HepG2 (cell line): Measurements from ENCODE around the gene NUP54. TPM values are rescaled to one million over a fixed set of nuclear protein-coding genes. Genes with fewer than 3 reads are reported as not detected.

Experiments
- ASH2L ChIP-seq: fragments of 300-600, 200-600 bp; sonication (generic); IDR thresholded peaks from 2 replicates; pipeline ENCODE4 v1.7.0; 2017; ENCODE audit warnings: low read depth, mild to moderate bottlenecking, moderate library complexity, mixed read lengths, low read length; ENCODE audit not compliant: insufficient read length
- ATF7-NPFF ChIP-seq: sonication (generic); formaldehyde crosslinking; IDR thresholded peaks from 2 replicates; pipeline ENCODE4 v1.8.1; 2023; ENCODE audit warnings: mild to moderate bottlenecking, low read depth, missing genetic modification reagents, moderate library complexity
- BCL6 ChIP-seq: IDR thresholded peaks from 2 replicates; pipeline ENCODE4 v1.6.1; 2016; ENCODE audit warnings: missing genetic modification reagents, missing compliant biosample characterization
- BHLHE40 ChIP-seq: IDR thresholded peaks from 2 replicates; pipeline ENCODE4 v1.6.1; 2011; ENCODE audit warnings: low read length, improper control_type of control experiment
- DNMT1 ChIP-seq: sonication (generic); formaldehyde crosslinking; IDR thresholded peaks from 2 replicates; pipeline ENCODE4 v1.5.1; 2020; ENCODE audit warnings: mild to moderate bottlenecking, missing genetic modification reagents
- FOXP1 ChIP-seq, 2 experiments: fragments of 450-650 bp in 1 of 2; IDR thresholded peaks; 2 replicates each; pipeline ENCODE4 v1.6.1; 2017 to 2018; ENCODE audit warnings: antibody characterized with exemption in 1 of 2
- KDM4B ChIP-seq: sonication (generic); formaldehyde crosslinking; IDR thresholded peaks from 2 replicates; pipeline ENCODE4 v1.4.0; 2020; ENCODE audit warnings: missing genetic modification reagents
- KDM6A ChIP-seq: IDR thresholded peaks from 2 replicates; pipeline ENCODE4 v1.6.1; 2016; ENCODE audit warnings: low read depth
- MAF1 ChIP-seq: sonication (generic); formaldehyde crosslinking; IDR thresholded peaks from 2 replicates; pipeline ENCODE4 v1.5.0; 2020; ENCODE audit warnings: missing genetic modification reagents, borderline replicate concordance
- MEIS1 ChIP-seq: sonication (generic); formaldehyde crosslinking; IDR thresholded peaks from 2 replicates; pipeline ENCODE4 v1.9.0; 2021; ENCODE audit warnings: mild to moderate bottlenecking, missing genetic modification reagents, moderate library complexity, borderline replicate concordance
- MYNN ChIP-seq: sonication (generic); formaldehyde crosslinking; IDR thresholded peaks from 2 replicates; pipeline ENCODE4 v1.4.0; 2020; ENCODE audit warnings: mild to moderate bottlenecking, low read depth, missing genetic modification reagents
- SAP130 ChIP-seq: IDR thresholded peaks from 2 replicates; pipeline ENCODE4 v1.6.1; 2016; ENCODE audit warnings: low read depth
- SIX1 ChIP-seq: sonication (generic); formaldehyde crosslinking; IDR thresholded peaks from 2 replicates; pipeline ENCODE4 v1.4.0; 2020; ENCODE audit warnings: missing genetic modification reagents, borderline replicate concordance
- SKIL ChIP-seq: sonication (generic); formaldehyde crosslinking; IDR thresholded peaks from 2 replicates; pipeline ENCODE4 v1.8.0; 2022; ENCODE audit warnings: missing genetic modification reagents, mild to moderate bottlenecking, moderate library complexity, borderline replicate concordance
- SOX13 ChIP-seq, 3 experiments: fragments of 450-650 bp in 1 of 3; sonication (generic) in 1 of 3; formaldehyde crosslinking in 1 of 3; IDR thresholded peaks in 2 of 3; conservative IDR thresholded peaks in 1 of 3; 2 replicates each; pipeline versions ENCODE4 v1.5.0 to v1.6.1; 2016 to 2020; ENCODE audit warnings: antibody characterized with exemption in 1 of 3, mild to moderate bottlenecking in 1 of 3, missing compliant biosample characterization in 1 of 3, missing genetic modification reagents in 1 of 3, moderate library complexity in 1 of 3
- SOX5 ChIP-seq: IDR thresholded peaks from 2 replicates; pipeline ENCODE4 v1.6.1; 2016; ENCODE audit warnings: borderline replicate concordance
- ZBTB8A ChIP-seq: sonication (generic); formaldehyde crosslinking; IDR thresholded peaks from 2 replicates; pipeline ENCODE4 v1.4.0; 2020; ENCODE audit warnings: mild to moderate bottlenecking, low read depth, missing genetic modification reagents, borderline replicate concordance
- ZFAT ChIP-seq: sonication (generic); formaldehyde crosslinking; conservative IDR thresholded peaks from 2 replicates; pipeline ENCODE4 v1.8.1; 2023; ENCODE audit warnings: missing genetic modification reagents, inconsistent platforms
- ZFP36 ChIP-seq: fragments of 150-350 bp; IDR thresholded peaks from 2 replicates; pipeline ENCODE4 v1.6.1; 2018; ENCODE audit warnings: borderline replicate concordance, low read length, low read depth; ENCODE audit not compliant: partially characterized antibody
- ZNF12 ChIP-seq: sonication (generic); formaldehyde crosslinking; IDR thresholded peaks from 2 replicates; pipeline ENCODE4 v1.5.0; 2020; ENCODE audit warnings: missing genetic modification reagents
- ZNF367 ChIP-seq: sonication (generic); formaldehyde crosslinking; IDR thresholded peaks from 2 replicates; pipeline ENCODE4 v1.4.0; 2020; ENCODE audit warnings: missing genetic modification reagents, borderline replicate concordance
- ZNF552 ChIP-seq: sonication (generic); formaldehyde crosslinking; IDR thresholded peaks from 2 replicates; pipeline ENCODE4 v1.9.0; 2022; ENCODE audit warnings: missing genetic modification reagents, mild to moderate bottlenecking, borderline replicate concordance
- ZNF589 ChIP-seq: sonication (generic); formaldehyde crosslinking; conservative IDR thresholded peaks from 2 replicates; pipeline ENCODE4 v1.8.0; 2022; ENCODE audit warnings: mild to moderate bottlenecking, moderate library complexity, missing genetic modification reagents
- polyA plus RNA-seq, 8 experiments: library from polyadenylated mRNA; depleted of rRNA in 3 of 8; stranded (reverse) in 7 of 8; unstranded in 1 of 8; fragments of >200 nt; fragmentation: Illumina TruSeq in 4 of 8; extraction: Trizol in 4 of 8; gene quantifications; 2 replicates each; pipeline versions ENCODE4 v1.2.1 to v1.2.3, GENCODE V29; 2011 to 2016; ENCODE audit warnings: low read depth in 4 of 8, missing spikeins in 1 of 8, mixed read lengths in 1 of 8; ENCODE audit not compliant: insufficient read depth in 1 of 8
- total RNA-seq, 5 experiments: library from RNA; depleted of rRNA; stranded (reverse); fragments of >200 nt; fragmentation: Illumina TruSeq; extraction: Trizol; gene quantifications; 2 replicates each; pipeline ENCODE4 v1.2.3, GENCODE V29; 2016; ENCODE audit warnings: low read depth in 1 of 5
- TF ChIP-seq, protein P1 (sequence below): sonication (generic); formaldehyde crosslinking; IDR thresholded peaks from 2 replicates; pipeline ENCODE4 v1.5.1; 2020; ENCODE audit warnings: missing genetic modification reagents, mild to moderate bottlenecking, borderline replicate concordance
- TF ChIP-seq, protein P2 (sequence below): sonication (generic); formaldehyde crosslinking; IDR thresholded peaks from 2 replicates; pipeline ENCODE4 v1.8.1; 2023; ENCODE audit warnings: mild to moderate bottlenecking, inconsistent platforms, moderate library complexity, missing genetic modification reagents, borderline replicate concordance

Gene NUP54
- total and polyA plus RNA-seq, 2 of the 13 experiments (the other 11 are each of a cell fraction or from before 2014, with no cell fraction given): 36.1 to 69.3 TPM

GRCh38 chr4:76179398-76180318, 31.5 kb upstream of the NUP54 start (continued):
- no peak for TF ChIP-seq SKIL (CRISPR knock-in tag)
- no peak for TF ChIP-seq ZBTB8A (CRISPR knock-in tag)
- TF ChIP-seq ATF7-NPFF (CRISPR knock-in tag): no peak
- no peak for TF ChIP-seq ZFAT
- no peak for TF ChIP-seq KDM6A
- TF ChIP-seq, protein P1, sequence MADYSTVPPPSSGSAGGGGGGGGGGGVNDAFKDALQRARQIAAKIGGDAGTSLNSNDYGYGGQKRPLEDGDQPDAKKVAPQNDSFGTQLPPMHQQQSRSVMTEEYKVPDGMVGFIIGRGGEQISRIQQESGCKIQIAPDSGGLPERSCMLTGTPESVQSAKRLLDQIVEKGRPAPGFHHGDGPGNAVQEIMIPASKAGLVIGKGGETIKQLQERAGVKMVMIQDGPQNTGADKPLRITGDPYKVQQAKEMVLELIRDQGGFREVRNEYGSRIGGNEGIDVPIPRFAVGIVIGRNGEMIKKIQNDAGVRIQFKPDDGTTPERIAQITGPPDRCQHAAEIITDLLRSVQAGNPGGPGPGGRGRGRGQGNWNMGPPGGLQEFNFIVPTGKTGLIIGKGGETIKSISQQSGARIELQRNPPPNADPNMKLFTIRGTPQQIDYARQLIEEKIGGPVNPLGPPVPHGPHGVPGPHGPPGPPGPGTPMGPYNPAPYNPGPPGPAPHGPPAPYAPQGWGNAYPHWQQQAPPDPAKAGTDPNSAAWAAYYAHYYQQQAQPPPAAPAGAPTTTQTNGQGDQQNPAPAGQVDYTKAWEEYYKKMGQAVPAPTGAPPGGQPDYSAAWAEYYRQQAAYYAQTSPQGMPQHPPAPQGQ (CRISPR knock-in tag): no peak
- no peak for TF ChIP-seq MEIS1 (CRISPR knock-in tag)
- no peak for TF ChIP-seq DNMT1 (CRISPR knock-in tag)
- TF ChIP-seq FOXP1 (IDR thresholded peaks at IDR 0.05): no peak
- TF ChIP-seq FOXP1 (CRISPR knock-in tag; IDR thresholded peaks at IDR 0.05): no peak
- no peak for TF ChIP-seq BHLHE40
- TF ChIP-seq ZNF12: peak; percentile 57; the same call in 1 of the 2 replicates
- peak; percentile 47 for TF ChIP-seq ZFP36
- no peak for TF ChIP-seq ZNF367 (CRISPR knock-in tag)
- no peak for TF ChIP-seq SIX1 (CRISPR knock-in tag)
- TF ChIP-seq SOX13 (IDR thresholded peaks at IDR 0.05): no peak
- TF ChIP-seq SOX13 (CRISPR knock-in tag; conservative IDR thresholded peaks at IDR 0.05 in 1 of 2, IDR thresholded peaks at IDR 0.05 in 1 of 2): no peak
- no peak for TF ChIP-seq ZNF589
- TF ChIP-seq SAP130 (CRISPR knock-in tag): no peak
- no peak for TF ChIP-seq KDM4B (CRISPR knock-in tag)
- TF ChIP-seq ZNF552: no peak
- TF ChIP-seq MYNN (CRISPR knock-in tag): no peak
- TF ChIP-seq SOX5 (CRISPR knock-in tag): no peak
- TF ChIP-seq ASH2L: no peak
- no peak for TF ChIP-seq MAF1 (CRISPR knock-in tag)
- TF ChIP-seq, protein P2, sequence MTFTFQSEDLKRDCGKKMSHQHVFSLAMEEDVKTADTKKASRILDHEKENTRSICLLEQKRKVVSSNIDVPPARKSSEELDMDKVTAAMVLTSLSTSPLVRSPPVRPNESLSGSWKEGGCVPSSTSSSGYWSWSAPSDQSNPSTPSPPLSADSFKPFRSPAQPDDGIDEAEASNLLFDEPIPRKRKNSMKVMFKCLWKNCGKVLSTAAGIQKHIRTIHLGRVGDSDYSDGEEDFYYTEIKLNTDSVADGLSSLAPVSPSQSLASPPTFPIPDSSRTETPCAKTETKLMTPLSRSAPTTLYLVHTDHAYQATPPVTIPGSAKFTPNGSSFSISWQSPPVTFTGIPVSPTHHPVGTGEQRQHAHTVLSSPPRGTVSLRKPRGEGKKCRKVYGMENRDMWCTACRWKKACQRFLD (CRISPR knock-in tag): no peak
- TF ChIP-seq BCL6: no peak
